GM21381 (cell line): ENCODE measurements around the gene WASHC2A.
"Not testable (repeated sequence)": the region's sequence is repeated elsewhere in the genome, so short reads cannot be mapped to it uniquely, and the experiment has no call there.

ENCODE experiments used
- ATAC-seq: cut with Tn5 transposase; IDR thresholded peaks from one replicate; pipeline ENCODE4 v1.9.1; 2021; ENCODE audit warnings: mild to moderate bottlenecking, moderate library complexity; ENCODE audit not compliant: unreplicated experiment

WASHC2A gene

GRCh38 chr10:50067546-50068351 lies at the start of gene WASHC2A:
Gene WASHC2A, plus strand, starts transcription at chr10:50067954. Its CDS starts 52 bp downstream, at chr10:50068006.
- peak; percentile 91 for ATAC-seq

GRCh38 chr10:50019279-50019678 lies 48.5 kb upstream of the WASHC2A start:
- not testable (repeated sequence) for ATAC-seq

GRCh38 chr10:50020451-50021024 lies 47.2 kb upstream of the WASHC2A start:
- ATAC-seq: not testable (repeated sequence)

GRCh38 chr10:50021646-50022045 lies 46.1 kb upstream of the WASHC2A start:
- no peak for ATAC-seq

- ATAC-seq: not testable (repeated sequence)
These were observed 42.9 kb upstream of the WASHC2A start for GRCh38 chr10:50024716-50025383.

GRCh38 chr10:50025627-50026026 lies 42.1 kb upstream of the WASHC2A start:
- ATAC-seq: no peak

GRCh38 chr10:50027195-50027594 lies 40.6 kb upstream of the WASHC2A start:
- ATAC-seq: no peak

GRCh38 chr10:50033481-50033880 lies 34.3 kb upstream of the WASHC2A start:
- ATAC-seq: no peak

GRCh38 chr10:50035337-50035736 lies 32.4 kb upstream of the WASHC2A start:
- ATAC-seq: not testable (repeated sequence)

GRCh38 chr10:50044941-50045664 lies 22.7 kb upstream of the WASHC2A start:
- no peak for ATAC-seq

GRCh38 chr10:50046457-50046856 lies 21.3 kb upstream of the WASHC2A start:
- ATAC-seq: not testable (repeated sequence)

- not testable (repeated sequence) for ATAC-seq
These were observed 20.2 kb upstream of the WASHC2A start for GRCh38 chr10:50047594-50047993.

GRCh38 chr10:50051995-50052660 lies 15.6 kb upstream of the WASHC2A start:
- ATAC-seq: not testable (repeated sequence)

- ATAC-seq: not testable (repeated sequence)
These were observed 14.9 kb upstream of the WASHC2A start for GRCh38 chr10:50052778-50053376.

GRCh38 chr10:50055494-50056292 lies 12.1 kb upstream of the WASHC2A start:
- ATAC-seq: not testable (repeated sequence)

GRCh38 chr10:50056654-50057053 lies 11.1 kb upstream of the WASHC2A start:
- ATAC-seq: not testable (repeated sequence)

GRCh38 chr10:50058727-50059126 lies 9.0 kb upstream of the WASHC2A start:
- not testable (repeated sequence) for ATAC-seq

- not testable (repeated sequence) for ATAC-seq
These were observed 7.8 kb upstream of the WASHC2A start for GRCh38 chr10:50059946-50060345.

- not testable (repeated sequence) for ATAC-seq
These were observed 6.2 kb upstream of the WASHC2A start for GRCh38 chr10:50061548-50061947.
